H1 (cell line): ENCODE results near the gene MYLK. TPM values are rescaled to one million over a fixed set of nuclear protein-coding genes. Genes with fewer than 3 reads are reported as not detected.

Experiments used
- CTCF ChIA-PET: fragments of 300-600 bp; sonication (Branson Sonifier 250); formaldehyde crosslinking; loops from one replicate; lab custom pipeline; 2021; ENCODE audit not compliant: partially characterized antibody; lab: Charles Lee
- POLR2A ChIA-PET: fragments of 300-600 bp; sonication (Branson Sonifier 250); formaldehyde crosslinking; loops from one replicate; lab custom pipeline; 2021; ENCODE audit warnings: inconsistent platforms; ENCODE audit not compliant: partially characterized antibody; lab: Charles Lee
- DNase-seq, 2 experiments: peaks; one replicate each; pipeline versions ENCODE4 v3.0.0 to v3.0.0-alpha.2; 2010 to 2022; ENCODE audit warnings: low spot score in 2 of 2, low read depth in 1 of 2, mixed read lengths in 1 of 2
- FAIRE-seq: peaks from 2 replicates; lab custom pipeline; 2011; peaks lifted over from hg19 to GRCh38; lab: Jason Lieb, UNC
- H2AFZ ChIP-seq: 2 replicates; pipeline ENCODE4 v1.8.1; 2012; ENCODE audit warnings: low read length, inconsistent platforms
- H2AK5ac ChIP-seq: 2 replicates; pipeline ENCODE4 v1.6.1; 2013; ENCODE audit warnings: low read depth, low read length
- H2BK120ac ChIP-seq: replicated peaks from 2 replicates; pipeline ENCODE3; 2013; ENCODE audit warnings: low read depth, low read length, inconsistent platforms
- H2BK12ac ChIP-seq: 2 replicates; pipeline ENCODE4 v1.6.1; 2013; ENCODE audit warnings: low read depth, low read length
- H2BK15ac ChIP-seq: 2 replicates; pipeline ENCODE4 v1.6.1; 2013; ENCODE audit warnings: low read length
- H2BK20ac ChIP-seq: 2 replicates; pipeline ENCODE4 v1.6.1; 2013; ENCODE audit warnings: low read length
- H2BK5ac ChIP-seq: 2 replicates; pipeline ENCODE4 v1.6.1; 2013; ENCODE audit warnings: low read depth, low read length
- H3K14ac ChIP-seq: 2 replicates; pipeline ENCODE4 v1.6.1; 2013; ENCODE audit warnings: inconsistent platforms; ENCODE audit not compliant: insufficient read length
- H3K18ac ChIP-seq: 2 replicates; pipeline ENCODE4 v1.6.1; 2013; ENCODE audit warnings: low read length; ENCODE audit errors: extremely low read depth
- H3K23ac ChIP-seq: 2 replicates; pipeline ENCODE4 v1.6.1; 2013; ENCODE audit warnings: inconsistent platforms; ENCODE audit not compliant: insufficient read length
- H3K23me2 ChIP-seq: 2 replicates; pipeline ENCODE4 v1.6.1; 2013; ENCODE audit warnings: low read depth, low read length
- H3K27ac ChIP-seq: 2 replicates; pipeline ENCODE4 v1.6.1; 2011; ENCODE audit warnings: low read depth, low read length, inconsistent platforms
- H3K27me3 ChIP-seq, 4 experiments: replicated peaks in 1 of 4; 1 replicate in 1 of 4; 2 replicates in 3 of 4; pipeline versions ENCODE4 v1.6.1 to v1.8.1; 2011 to 2013; ENCODE audit warnings: low read length in 3 of 4, mild to moderate bottlenecking in 3 of 4, inconsistent platforms in 2 of 4, mixed read lengths in 2 of 4, moderate library complexity in 1 of 4; ENCODE audit not compliant: control insufficient read depth in 3 of 4, insufficient read depth in 3 of 4; ENCODE audit errors: extremely low read depth in 1 of 4
- H3K36me3 ChIP-seq, 4 experiments: 2 replicates each; pipeline versions ENCODE4 v1.6.1 to v1.8.1; 2011 to 2013; ENCODE audit warnings: mild to moderate bottlenecking in 4 of 4, low read length in 3 of 4, moderate library complexity in 2 of 4, control low read depth in 1 of 4, inconsistent platforms in 1 of 4; ENCODE audit not compliant: insufficient read depth in 4 of 4, control insufficient read depth in 2 of 4
- H3K4ac ChIP-seq: replicated peaks from 2 replicates; pipeline ENCODE3; 2013; ENCODE audit warnings: low read length, low read depth, mixed read lengths, inconsistent platforms; ENCODE audit not compliant: insufficient read length
- H3K4me1 ChIP-seq, 4 experiments: replicated peaks in 1 of 4; 1 replicate in 1 of 4; 2 replicates in 3 of 4; pipeline versions ENCODE4 v1.6.1 to v1.8.1; 2011 to 2013; ENCODE audit warnings: low read length in 3 of 4, inconsistent platforms in 2 of 4, mixed read lengths in 1 of 4; ENCODE audit not compliant: insufficient read depth in 4 of 4, control insufficient read depth in 3 of 4
- H3K4me2 ChIP-seq, 2 experiments: 2 replicates each; pipeline versions ENCODE4 v1.6.1 to v1.8.1; 2011 to 2013; ENCODE audit warnings: low read depth in 2 of 2, low read length in 2 of 2, control low read depth in 1 of 2, inconsistent platforms in 1 of 2, mild to moderate bottlenecking in 1 of 2; ENCODE audit not compliant: insufficient read depth in 1 of 2
- H3K4me3 ChIP-seq, 4 experiments: fragments of 200-600, 300-600 bp in 1 of 4; sonication (generic), shearing (Covaris generic), sonication (Bioruptor Twin) in 1 of 4; 2 replicates each; pipeline versions ENCODE4 v1.5.1 to v1.8.1; 2011 to 2016; ENCODE audit warnings: low read length in 4 of 4, low read depth in 3 of 4, control low read depth in 2 of 4, inconsistent platforms in 2 of 4, mild to moderate bottlenecking in 2 of 4, mixed read lengths in 1 of 4, moderate library complexity in 1 of 4; ENCODE audit not compliant: insufficient read depth in 2 of 4; ENCODE audit errors: extremely low read depth in 1 of 4
- H3K56ac ChIP-seq: replicated peaks from 2 replicates; pipeline ENCODE3; 2013; ENCODE audit warnings: low read depth, mild to moderate bottlenecking, mixed read lengths, low read length, inconsistent platforms; ENCODE audit not compliant: insufficient read length
- H3K79me1 ChIP-seq: 2 replicates; pipeline ENCODE4 v1.6.1; 2013; ENCODE audit warnings: low read depth, low read length, control low read depth
- H3K79me2 ChIP-seq, 2 experiments: 2 replicates each; pipeline versions ENCODE4 v1.6.1 to v1.8.1; 2012 to 2013; ENCODE audit warnings: low read length in 2 of 2, mild to moderate bottlenecking in 2 of 2, inconsistent platforms in 1 of 2; ENCODE audit not compliant: insufficient read depth in 2 of 2, control insufficient read depth in 1 of 2
- H3K9ac ChIP-seq, 4 experiments: replicated peaks in 1 of 4; 1 replicate in 1 of 4; 2 replicates in 3 of 4; pipeline versions ENCODE4 v1.6.1 to v1.8.1; 2011 to 2013; ENCODE audit warnings: low read depth in 3 of 4, low read length in 3 of 4, control low read depth in 2 of 4, mild to moderate bottlenecking in 2 of 4, moderate library complexity in 2 of 4, inconsistent platforms in 1 of 4; ENCODE audit errors: extremely low read depth in 1 of 4
- H3K9me3 ChIP-seq, 2 experiments: 2 replicates each; pipeline versions ENCODE4 v1.6.1 to v1.8.1; 2012 to 2013; ENCODE audit warnings: mild to moderate bottlenecking in 2 of 2, moderate library complexity in 2 of 2, control low read depth in 1 of 2, inconsistent platforms in 1 of 2, low read depth in 1 of 2, low read length in 1 of 2, mixed read lengths in 1 of 2; ENCODE audit not compliant: insufficient read depth in 2 of 2
- H4K20me1 ChIP-seq, 2 experiments: replicated peaks in 1 of 2; 2 replicates each; pipeline versions ENCODE3 to v1.8.1; 2011 to 2013; ENCODE audit warnings: inconsistent platforms in 2 of 2, low read length in 2 of 2, mild to moderate bottlenecking in 1 of 2; ENCODE audit not compliant: insufficient read depth in 2 of 2, control insufficient read depth in 1 of 2
- H4K5ac ChIP-seq: 2 replicates; pipeline ENCODE4 v1.6.1; 2013; ENCODE audit warnings: low read length, low read depth, mixed read lengths, inconsistent platforms; ENCODE audit not compliant: insufficient read length
- H4K8ac ChIP-seq: 2 replicates; pipeline ENCODE4 v1.8.0; 2013; ENCODE audit warnings: mild to moderate bottlenecking, moderate library complexity, low read length, inconsistent platforms; ENCODE audit not compliant: insufficient read depth; ENCODE audit errors: extremely low read depth
- H4K91ac ChIP-seq: replicated peaks from 2 replicates; pipeline ENCODE3; 2013; ENCODE audit warnings: low read length, mixed read lengths, inconsistent platforms; ENCODE audit not compliant: insufficient read length
- CBX8 ChIP-seq: fragments of 300-800, 300-1000 bp; sonication (generic); IDR thresholded peaks from 2 replicates; pipeline ENCODE4 v1.7.1; 2016; ENCODE audit warnings: low read depth, low read length, borderline replicate concordance
- CREB1 ChIP-seq: IDR thresholded peaks from 2 replicates; pipeline ENCODE4 v1.6.1; 2012; ENCODE audit warnings: inconsistent platforms
- RAD21 ChIP-seq, 2 experiments: IDR thresholded peaks in 1 of 2; conservative IDR thresholded peaks in 1 of 2; 2 replicates each; pipeline ENCODE4 v1.6.1; 2011; ENCODE audit warnings: low read depth in 2 of 2, low read length in 2 of 2, improper control_type of control experiment in 1 of 2, inconsistent platforms in 1 of 2, mild to moderate bottlenecking in 1 of 2, moderate library complexity in 1 of 2
- SUZ12 ChIP-seq: fragments of 200-600 bp; sonication (generic); IDR thresholded peaks from 2 replicates; pipeline ENCODE4 v1.6.1; 2012; ENCODE audit warnings: mild to moderate bottlenecking, inconsistent platforms, low read length, moderate library complexity, mixed read lengths
- TAF7 ChIP-seq: optimal IDR thresholded peaks from 2 replicates; pipeline ENCODE3; 2011; ENCODE audit warnings: low read depth, mild to moderate bottlenecking, inconsistent platforms, low read length, moderate library complexity, borderline replicate concordance
- WGBS, 2 experiments: shearing (Covaris generic) in 1 of 2; methylation state at CpG; one replicate each; pipeline versions ENCODE4 v1.1.6 to v1.1.7; 2013 to 2015; ENCODE audit warnings: low lambda C conversion rate in 2 of 2, mixed read lengths in 2 of 2, inconsistent platforms in 1 of 2, low coverage in 1 of 2, missing lambda C conversion rate in 1 of 2; ENCODE audit not compliant: insufficient replicate concordance in 2 of 2, insufficient coverage in 1 of 2, insufficient read length in 1 of 2; ENCODE audit errors: extremely low coverage in 1 of 2, missing lambda C conversion rate in 1 of 2; 5-methylcytosine and 5-hydroxymethylcytosine counted together
- polyA plus RNA-seq, 7 experiments: library from polyadenylated mRNA; depleted of rRNA in 3 of 7; stranded (reverse) in 5 of 7; unstranded in 2 of 7; fragments of >200 nt in 5 of 7; fragments of 200-250 nt in 2 of 7; gene quantifications; 1 replicate in 5 of 7; 2 replicates in 1 of 7; 4 replicates in 1 of 7; pipeline versions ENCODE4 v1.2.1 to v1.2.3, GENCODE V29; 2011 to 2013; ENCODE audit warnings: missing spikeins in 2 of 7, mixed read lengths in 2 of 7
- total RNA-seq: library from RNA; stranded (reverse); fragmentation: NEBNext Ultra II Directional; extraction: Animal tissue kit (Norgen Biotek cat#: 25700); gene quantifications from 2 replicates; pipeline ENCODE4 v1.2.1, GENCODE V29; 2021

Gene MYLK
- total and polyA plus RNA-seq, 2 of the 8 experiments (the other 6 are each of a cell fraction or from before 2014, with no cell fraction given): 11.6 to 21.3 TPM

- FAIRE-seq: no peak
- Histone ChIP-seq H3K27ac (no peak overlapping the region), H3K79me1 (no peaks in the 10 kb centered on the region)
These were observed 183.1 kb downstream of the MYLK start for GRCh38 chr3:123700791-123701722.

More at GRCh38 chr3:123700791-123701722, 183.1 kb downstream of the MYLK start:
- H3K27me3 ChIP-seq: no peaks in the 10 kb centered on the region
- no peaks in the 10 kb centered on the region for H3K9me3 ChIP-seq
- H3K23me2 ChIP-seq: no peaks in the 10 kb centered on the region
- no peak for DNase-seq
- H2AFZ ChIP-seq: no peak overlapping the region
- no peak overlapping the region for H4K8ac ChIP-seq
- no peak overlapping the region for H4K5ac ChIP-seq
- H2BK120ac ChIP-seq: no peak overlapping the region
- no peak overlapping the region for H3K4me2 ChIP-seq
- no peak overlapping the region for H3K56ac ChIP-seq
- H4K20me1 ChIP-seq: no peaks in the 10 kb centered on the region
- TF ChIP-seq CREB1 (no peak), TAF7 (no peak), CBX8 (no peak), RAD21 (IDR thresholded peaks at IDR 0.05 in 1 of 2, conservative IDR thresholded peaks at IDR 0.05 in 1 of 2; ENCODE audit: low read depth in 2 of 2, low read length in 2 of 2) (no peak), SUZ12 (no peak)
- no peak overlapping the region for H3K18ac ChIP-seq
- no peak overlapping the region for H2BK15ac ChIP-seq
- H3K4me3 ChIP-seq: no peak overlapping the region
- ChIA-PET POLR2A (no interaction called here), CTCF (interaction anchor here (0.9 to 51.6 kb wide), 10 partner anchors 9 to 379 kb away, joined by 3 to 1463 read pairs (median 6); no protein-coding TSS in a partner anchor)
- H2BK5ac ChIP-seq: no peak overlapping the region
- H2BK12ac ChIP-seq: no peak overlapping the region
- no peak overlapping the region for H2BK20ac ChIP-seq
- 87% methylated on average over 14 of the region's 23 CpGs; no CpG with 5 or more reads in 1 of the 2 experiments for WGBS, 2 experiments
- no peaks in the 10 kb centered on the region for H3K79me2 ChIP-seq
- H3K4ac ChIP-seq: no peak overlapping the region
- no peak overlapping the region for H3K9ac ChIP-seq
- H4K91ac ChIP-seq: no peak overlapping the region
- no peaks in the 10 kb centered on the region for H3K36me3 ChIP-seq
- no peak overlapping the region for H3K23ac ChIP-seq
- no peak overlapping the region for H3K14ac ChIP-seq
- no peak overlapping the region for H2AK5ac ChIP-seq
- no peaks in the 10 kb centered on the region for H3K4me1 ChIP-seq
